CD4-positive, alpha-beta T cell treated with Interleukin-6 at 100 ng/mL for 8 hours (primary cell): ENCODE results near the gene ACAP2.

Experiments
- DNase-seq: peaks from one replicate; pipeline ENCODE4 v3.0.0-alpha.2; 2020; ENCODE audit warnings: mixed read lengths, low spot score

ACAP2 gene

GRCh38 chr3:195259475-195260279 is 183.1 kb downstream of the ACAP2 start:
- peak; percentile 82 for DNase-seq

GRCh38 chr3:195259154-195259474 is 183.7 kb downstream of the ACAP2 start:
- DNase-seq, result no peak

GRCh38 chr3:195258449-195259153 is 184.2 kb downstream of the ACAP2 start:
- DNase-seq, result no peak

GRCh38 chr3:195257454-195258448 is 185.1 kb downstream of the ACAP2 start:
- DNase-seq, result no peak

GRCh38 chr3:195256639-195257453 is 186.0 kb downstream of the ACAP2 start:
- DNase-seq, result no peak

GRCh38 chr3:195255571-195256501 is 187.0 kb downstream of the ACAP2 start:
- no peak for DNase-seq

- DNase-seq, result no peak
Measured at GRCh38 chr3:195255176-195255500, 187.7 kb downstream of the ACAP2 start.

GRCh38 chr3:195254454-195255175 is 188.2 kb downstream of the ACAP2 start:
- no peak for DNase-seq

- no peak for DNase-seq
Measured at GRCh38 chr3:195253923-195254432, 188.8 kb downstream of the ACAP2 start.

GRCh38 chr3:195251336-195252065 is 191.3 kb downstream of the ACAP2 start:
- no peak for DNase-seq

GRCh38 chr3:195250473-195251251 is 192.2 kb downstream of the ACAP2 start:
- no peak for DNase-seq

- no peak for DNase-seq
Measured at GRCh38 chr3:195249858-195250464, 192.9 kb downstream of the ACAP2 start.

GRCh38 chr3:195249057-195249770 is 193.6 kb downstream of the ACAP2 start:
- no peak for DNase-seq

GRCh38 chr3:195248281-195248680 is 194.5 kb downstream of the ACAP2 start:
- no peak for DNase-seq

GRCh38 chr3:195247863-195248189 is 195.0 kb downstream of the ACAP2 start:
- no peak for DNase-seq

GRCh38 chr3:195247086-195247862 is 195.5 kb downstream of the ACAP2 start:
- no peak for DNase-seq
